ENCODE data around the gene CHST5.

DNA sequence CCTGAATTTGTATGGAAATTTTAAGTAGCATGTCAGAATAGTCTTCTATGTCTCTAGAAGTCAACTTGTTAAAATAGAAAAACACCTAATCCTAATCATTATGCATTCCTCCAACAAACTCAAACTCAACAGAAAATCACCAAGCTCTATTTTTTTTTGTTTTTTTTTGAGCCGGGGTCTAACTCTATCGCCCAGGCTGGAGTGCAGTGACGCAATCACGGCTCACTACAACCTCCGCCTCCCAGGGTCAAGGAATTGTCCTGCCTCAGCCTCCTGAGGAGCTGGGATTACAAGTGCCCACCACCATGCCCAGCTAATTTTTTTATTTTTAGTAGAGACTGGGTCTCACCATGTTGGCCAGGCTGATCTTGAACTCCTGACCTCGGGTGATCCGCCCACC is 10.4 kb upstream of the CHST5 start:
- TF ChIP-seq, protein P1, sequence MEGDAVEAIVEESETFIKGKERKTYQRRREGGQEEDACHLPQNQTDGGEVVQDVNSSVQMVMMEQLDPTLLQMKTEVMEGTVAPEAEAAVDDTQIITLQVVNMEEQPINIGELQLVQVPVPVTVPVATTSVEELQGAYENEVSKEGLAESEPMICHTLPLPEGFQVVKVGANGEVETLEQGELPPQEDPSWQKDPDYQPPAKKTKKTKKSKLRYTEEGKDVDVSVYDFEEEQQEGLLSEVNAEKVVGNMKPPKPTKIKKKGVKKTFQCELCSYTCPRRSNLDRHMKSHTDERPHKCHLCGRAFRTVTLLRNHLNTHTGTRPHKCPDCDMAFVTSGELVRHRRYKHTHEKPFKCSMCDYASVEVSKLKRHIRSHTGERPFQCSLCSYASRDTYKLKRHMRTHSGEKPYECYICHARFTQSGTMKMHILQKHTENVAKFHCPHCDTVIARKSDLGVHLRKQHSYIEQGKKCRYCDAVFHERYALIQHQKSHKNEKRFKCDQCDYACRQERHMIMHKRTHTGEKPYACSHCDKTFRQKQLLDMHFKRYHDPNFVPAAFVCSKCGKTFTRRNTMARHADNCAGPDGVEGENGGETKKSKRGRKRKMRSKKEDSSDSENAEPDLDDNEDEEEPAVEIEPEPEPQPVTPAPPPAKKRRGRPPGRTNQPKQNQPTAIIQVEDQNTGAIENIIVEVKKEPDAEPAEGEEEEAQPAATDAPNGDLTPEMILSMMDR (IDR thresholded peaks at IDR 0.05): no peak
- TF ChIP-seq POLR2A (IDR thresholded peaks at IDR 0.05): no peak

All from esophagus squamous epithelium (tissue), 4 donors.